Measurements from ENCODE around the gene DUS1L.

GRCh38 chr17:82017612-82018151 lies 47.9 kb downstream of the DUS1L start:
- TF ChIP-seq CTCF (IDR thresholded peaks at IDR 0.05; ENCODE audit: low read length) (no peak), EZH2 (optimal IDR thresholded peaks at IDR 0.05; ENCODE audit: low read depth, low read length) (no peak), EZH2phosphoT487 (IDR thresholded peaks at IDR 0.05; ENCODE audit: low read length) (no peak)
